Esophagus muscularis mucosa (tissue), 4 donors: ENCODE measurements around the gene DNAJB13. TPM values are rescaled to one million over a fixed set of nuclear protein-coding genes. Genes with fewer than 3 reads are reported as not detected.
"Not testable (repeated sequence)": the region's sequence is repeated elsewhere in the genome, so short reads cannot be mapped to it uniquely, and the experiment has no call there.

Experiments
- DNase-seq: peaks from one replicate; pipeline ENCODE4 v3.0.0-alpha.2; 2017; ENCODE audit errors: extremely low spot score
- H3K27ac ChIP-seq, 4 donors: fragments of 200-600 bp; sonication (generic); replicated peaks in 1 of 4; 1 replicate in 3 of 4; 2 replicates in 1 of 4; pipeline ENCODE4 v1.5.1; 2016 to 2019; ENCODE audit warnings: mild to moderate bottlenecking in 1 of 4
- H3K27me3 ChIP-seq, 4 donors: fragments of 200-600 bp; sonication (generic); one replicate each; pipeline versions ENCODE4 v1.5.1 to v1.6.0; 2016 to 2019
- H3K36me3 ChIP-seq, 4 donors: fragments of 200-600 bp; sonication (generic); one replicate each; pipeline ENCODE4 v1.5.1; 2016 to 2019
- H3K4me1 ChIP-seq, 4 donors: fragments of 200-600 bp; sonication (generic); one replicate each; pipeline ENCODE4 v1.5.1; 2016 to 2019
- H3K4me3 ChIP-seq, 4 donors: fragments of 200-600 bp; sonication (generic); 1 replicate in 2 of 4; 2 replicates in 2 of 4; pipeline ENCODE4 v1.5.1; 2016 to 2019; ENCODE audit warnings: mild to moderate bottlenecking in 4 of 4, moderate library complexity in 1 of 4
- H3K9me3 ChIP-seq, 4 donors: fragments of 200-600 bp; sonication (generic); 1 replicate in 3 of 4; 2 replicates in 1 of 4; pipeline ENCODE4 v1.5.1; 2016 to 2019
- EP300 ChIP-seq: sonication (generic); formaldehyde crosslinking; IDR thresholded peaks from one replicate; pipeline ENCODE4 v1.6.1; 2017; ENCODE audit warnings: antibody characterized with exemption
- POLR2A ChIP-seq: fragments of 450-650 bp; IDR thresholded peaks from one replicate; pipeline ENCODE4 v1.6.1; 2017; ENCODE audit warnings: antibody characterized with exemption, moderate library complexity, mild to moderate bottlenecking, low read depth
- POLR2AphosphoS5 ChIP-seq, 2 donors: sonication (generic); formaldehyde crosslinking; IDR thresholded peaks; one replicate each; pipeline ENCODE4 v1.6.1; 2017; ENCODE audit warnings: antibody characterized with exemption in 2 of 2
- WGBS: methylation state at CpG from one replicate; pipeline ENCODE4 v1.1.5; 2018; 5-methylcytosine and 5-hydroxymethylcytosine counted together
- intact Hi-C: fragments of 100-400 bp; cut with DNase I; formaldehyde crosslinking; loops from one replicate; pipeline ENCODE4 v1.15.1; 2023
- total RNA-seq, 4 donors: library from RNA; depleted of rRNA; stranded (reverse); fragments of >200 nt; gene quantifications; one replicate each; pipeline versions ENCODE4 v1.1.0 to v1.2.1, GENCODE V29; 2016
- TF ChIP-seq, protein P1 (sequence below), 3 experiments: fragments of 200-600 bp in 2 of 3; fragments of 450-650 bp in 1 of 3; sonication (generic) in 2 of 3; IDR thresholded peaks; one replicate each; pipeline ENCODE4 v1.5.1; 2017 to 2019; ENCODE audit warnings: antibody characterized with exemption in 3 of 3, mild to moderate bottlenecking in 2 of 3, moderate library complexity in 1 of 3

The DNAJB13 gene
- total RNA-seq, 4 donors from 2014 or later = not detected

GRCh38 chr11:73931951-73932350 lies 18.9 kb upstream of the DNAJB13 start:
- H3K27me3 ChIP-seq = no peaks in the 10 kb centered on the region
- H3K27ac ChIP-seq = no peak overlapping the region
- no peak for DNase-seq
- no peaks in the 10 kb centered on the region for H3K4me1 ChIP-seq
- peaks cover 32 to 79% (median 47%) of the 10 kb centered on the region in 4 donors for H3K36me3 ChIP-seq
- WGBS = 92% methylated on average over 6 of the region's 6 CpGs
- no peaks in the 10 kb centered on the region for H3K9me3 ChIP-seq
- H3K4me3 ChIP-seq = no peak overlapping the region
- TF ChIP-seq, protein P1, sequence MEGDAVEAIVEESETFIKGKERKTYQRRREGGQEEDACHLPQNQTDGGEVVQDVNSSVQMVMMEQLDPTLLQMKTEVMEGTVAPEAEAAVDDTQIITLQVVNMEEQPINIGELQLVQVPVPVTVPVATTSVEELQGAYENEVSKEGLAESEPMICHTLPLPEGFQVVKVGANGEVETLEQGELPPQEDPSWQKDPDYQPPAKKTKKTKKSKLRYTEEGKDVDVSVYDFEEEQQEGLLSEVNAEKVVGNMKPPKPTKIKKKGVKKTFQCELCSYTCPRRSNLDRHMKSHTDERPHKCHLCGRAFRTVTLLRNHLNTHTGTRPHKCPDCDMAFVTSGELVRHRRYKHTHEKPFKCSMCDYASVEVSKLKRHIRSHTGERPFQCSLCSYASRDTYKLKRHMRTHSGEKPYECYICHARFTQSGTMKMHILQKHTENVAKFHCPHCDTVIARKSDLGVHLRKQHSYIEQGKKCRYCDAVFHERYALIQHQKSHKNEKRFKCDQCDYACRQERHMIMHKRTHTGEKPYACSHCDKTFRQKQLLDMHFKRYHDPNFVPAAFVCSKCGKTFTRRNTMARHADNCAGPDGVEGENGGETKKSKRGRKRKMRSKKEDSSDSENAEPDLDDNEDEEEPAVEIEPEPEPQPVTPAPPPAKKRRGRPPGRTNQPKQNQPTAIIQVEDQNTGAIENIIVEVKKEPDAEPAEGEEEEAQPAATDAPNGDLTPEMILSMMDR (IDR thresholded peaks at IDR 0.05) = no peak
- TF ChIP-seq EP300 (no peak), POLR2AphosphoS5 (IDR thresholded peaks at IDR 0.05) (no peak), POLR2A (no peak)
- intact Hi-C loops = no loop called here

DNA sequence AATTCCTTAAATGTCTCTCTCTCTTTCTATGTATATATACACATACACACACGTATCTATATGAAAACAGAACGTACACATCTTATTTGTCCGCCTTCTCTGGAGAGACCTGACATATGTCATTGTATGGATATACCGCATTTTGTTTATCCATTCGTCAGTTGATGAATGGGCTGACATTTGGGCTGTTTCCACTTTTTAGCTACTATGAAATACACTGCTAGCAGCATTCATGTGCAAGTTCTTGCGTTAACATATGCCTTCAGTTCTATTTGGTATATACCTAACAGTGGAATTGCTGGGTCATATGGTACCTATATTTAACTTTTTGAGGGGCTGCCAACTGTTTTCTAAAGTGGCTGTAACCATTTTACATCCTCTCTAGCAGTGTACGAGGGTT lies 18.0 kb upstream of the DNAJB13 start:
- intact Hi-C loops = no loop called here
- H3K36me3 ChIP-seq = peaks cover 24 to 71% (median 39%) of the 10 kb centered on the region in 4 donors
- H3K27me3 ChIP-seq = no peaks in the 10 kb centered on the region

GRCh38 chr11:73936047-73936446 lies 14.8 kb upstream of the DNAJB13 start:
- H3K4me3 ChIP-seq, H3K27ac ChIP-seq, DNase-seq, H3K9me3 ChIP-seq, H3K27me3 ChIP-seq, H3K4me1 ChIP-seq, intact Hi-C loops: not testable (repeated sequence)
- 88% methylated on average over 2 of the region's 25 CpGs for WGBS
- H3K36me3 ChIP-seq = peaks cover 8 to 40% (median 13%) of the 10 kb centered on the region in 4 donors

More for the DNA sequence above, 18.0 kb upstream of the DNAJB13 start:
- H3K27ac ChIP-seq = no peak overlapping the region
- no peak overlapping the region for H3K4me3 ChIP-seq
- WGBS = 91% methylated on average over 7 of the region's 7 CpGs
- no peak for DNase-seq
- no peak for TF ChIP-seq POLR2AphosphoS5 (IDR thresholded peaks at IDR 0.05)
- no peak for TF ChIP-seq EP300
- no peaks in the 10 kb centered on the region for H3K4me1 ChIP-seq
- H3K9me3 ChIP-seq = no peaks in the 10 kb centered on the region

DNA sequence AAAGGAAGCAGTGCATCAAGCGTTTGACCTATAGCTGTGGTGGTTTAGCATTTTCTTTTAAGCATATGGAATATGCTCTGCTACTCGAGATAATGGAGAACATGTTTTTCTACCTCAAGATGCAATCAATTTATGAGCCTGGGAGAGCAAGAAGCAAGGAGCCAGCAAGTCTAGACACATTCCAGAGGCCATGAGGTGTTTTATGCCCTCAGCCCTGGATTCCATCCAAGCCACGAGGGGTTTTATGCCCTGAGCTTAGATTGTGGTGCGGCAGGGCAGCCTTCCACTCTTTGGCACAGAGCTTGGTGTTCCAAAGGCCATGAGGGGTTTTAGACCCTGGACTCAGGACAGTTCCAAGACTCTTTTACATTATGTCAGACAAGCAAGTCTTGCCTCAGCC lies 11.7 kb upstream of the DNAJB13 start:
- Histone ChIP-seq H3K36me3 (peaks cover 0 to 10% (median 2%) of the 10 kb centered on the region in 4 donors), H3K9me3 (no peaks in the 10 kb centered on the region), H3K27me3 (no peaks in the 10 kb centered on the region), H3K4me3 (no peak overlapping the region), H3K4me1 (no peaks in the 10 kb centered on the region), H3K27ac (no peak overlapping the region)
- DNase-seq = no peak
- 81% methylated on average over 4 of the region's 4 CpGs for WGBS
- intact Hi-C loops = no loop called here
- TF ChIP-seq EP300 (no peak), POLR2A (no peak), POLR2AphosphoS5 (IDR thresholded peaks at IDR 0.05) (no peak)
- TF ChIP-seq, protein P1 (IDR thresholded peaks at IDR 0.05) = no peak

- Histone ChIP-seq H3K27ac (no peak overlapping the region), H3K9me3 (no peaks in the 10 kb centered on the region), H3K27me3 (no peaks in the 10 kb centered on the region), H3K36me3 (no peaks in the 10 kb centered on the region), H3K4me3 (no peak overlapping the region), H3K4me1 (no peaks in the 10 kb centered on the region)
- no peak for DNase-seq
- 93% methylated on average over 9 of the region's 9 CpGs for WGBS
- intact Hi-C loops = no loop called here
- no peak for TF ChIP-seq EP300
- TF ChIP-seq, protein P1 (IDR thresholded peaks at IDR 0.05) = no peak
Measured at GRCh38 chr11:73940801-73941570, 9.8 kb upstream of the DNAJB13 start.

DNA sequence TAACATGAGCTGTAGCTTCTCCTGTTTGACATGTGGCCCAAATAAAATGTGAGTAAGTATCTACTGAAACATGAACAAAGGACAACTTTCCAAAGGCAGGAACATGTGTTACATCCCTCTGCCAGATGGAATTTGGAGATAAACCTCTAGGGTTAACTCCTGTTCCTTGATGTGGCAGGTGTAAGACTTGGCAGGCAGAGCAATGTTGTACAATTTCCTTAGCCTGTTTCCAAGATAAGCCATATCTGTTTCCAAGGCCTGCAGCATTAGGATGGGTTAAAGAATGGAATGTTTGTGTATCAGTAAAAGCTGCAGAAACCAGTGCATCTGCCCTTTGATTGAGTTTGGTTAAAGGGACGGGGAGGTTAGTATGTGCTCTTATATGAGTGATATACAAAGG lies 8.8 kb upstream of the DNAJB13 start:
- no peaks in the 10 kb centered on the region for H3K4me1 ChIP-seq
- H3K27me3 ChIP-seq = no peaks in the 10 kb centered on the region
- no peaks in the 10 kb centered on the region for H3K36me3 ChIP-seq
- WGBS = 64% methylated on average over 1 of the region's 1 CpG
- no peak overlapping the region for H3K27ac ChIP-seq
- H3K4me3 ChIP-seq = no peak overlapping the region
- no peak for TF ChIP-seq POLR2A
- intact Hi-C loops = no loop called here
- no peak for DNase-seq
- no peaks in the 10 kb centered on the region for H3K9me3 ChIP-seq
